Gastroesophageal sphincter (tissue), 3 donors: ENCODE measurements around the gene CEP104.

ENCODE experiments used
- POLR2A ChIP-seq, 2 donors: fragments of 450-650 bp; IDR thresholded peaks; one replicate each; pipeline ENCODE4 v1.6.1; 2017; ENCODE audit warnings: antibody characterized with exemption in 2 of 2, mild to moderate bottlenecking in 2 of 2, moderate library complexity in 1 of 2
- TF ChIP-seq, protein P1 (sequence below), 4 experiments: fragments of 200-600 bp in 2 of 4; fragments of 450-650 bp in 2 of 4; sonication (generic) in 1 of 4; IDR thresholded peaks; one replicate each; pipeline ENCODE4 v1.5.1; 2017 to 2019; ENCODE audit warnings: antibody characterized with exemption in 4 of 4, mild to moderate bottlenecking in 2 of 4, moderate library complexity in 2 of 4

- TF ChIP-seq POLR2A (IDR thresholded peaks at IDR 0.05), result no peak
- TF ChIP-seq, protein P1, sequence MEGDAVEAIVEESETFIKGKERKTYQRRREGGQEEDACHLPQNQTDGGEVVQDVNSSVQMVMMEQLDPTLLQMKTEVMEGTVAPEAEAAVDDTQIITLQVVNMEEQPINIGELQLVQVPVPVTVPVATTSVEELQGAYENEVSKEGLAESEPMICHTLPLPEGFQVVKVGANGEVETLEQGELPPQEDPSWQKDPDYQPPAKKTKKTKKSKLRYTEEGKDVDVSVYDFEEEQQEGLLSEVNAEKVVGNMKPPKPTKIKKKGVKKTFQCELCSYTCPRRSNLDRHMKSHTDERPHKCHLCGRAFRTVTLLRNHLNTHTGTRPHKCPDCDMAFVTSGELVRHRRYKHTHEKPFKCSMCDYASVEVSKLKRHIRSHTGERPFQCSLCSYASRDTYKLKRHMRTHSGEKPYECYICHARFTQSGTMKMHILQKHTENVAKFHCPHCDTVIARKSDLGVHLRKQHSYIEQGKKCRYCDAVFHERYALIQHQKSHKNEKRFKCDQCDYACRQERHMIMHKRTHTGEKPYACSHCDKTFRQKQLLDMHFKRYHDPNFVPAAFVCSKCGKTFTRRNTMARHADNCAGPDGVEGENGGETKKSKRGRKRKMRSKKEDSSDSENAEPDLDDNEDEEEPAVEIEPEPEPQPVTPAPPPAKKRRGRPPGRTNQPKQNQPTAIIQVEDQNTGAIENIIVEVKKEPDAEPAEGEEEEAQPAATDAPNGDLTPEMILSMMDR (IDR thresholded peaks at IDR 0.05), result no peak
Observed at GRCh38 chr1:3874736-3875135, 17.7 kb upstream of the CEP104 start.
